ENCODE measurements around the gene AQP5.

DNA sequence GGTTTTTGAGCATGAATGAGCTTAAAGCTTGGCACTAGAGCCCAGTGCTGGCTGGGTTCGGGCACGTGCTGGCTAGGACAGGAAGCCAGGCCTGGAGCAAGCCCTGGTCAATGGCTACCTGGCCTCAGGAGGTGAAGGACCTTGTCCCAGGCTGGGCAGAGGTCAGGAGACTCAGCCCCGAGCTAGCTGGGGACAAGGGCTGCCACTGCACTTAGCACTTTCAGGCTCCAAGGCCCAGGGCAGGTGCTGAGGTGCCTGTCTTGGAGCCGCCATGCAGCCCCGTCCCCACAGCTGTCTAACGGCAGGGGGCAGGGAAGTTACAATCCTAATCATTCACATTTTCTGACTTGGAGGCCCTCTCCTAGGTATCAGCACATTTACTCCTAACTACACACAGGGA is 6.8 kb downstream of the AQP5 start:
- TF ChIP-seq, protein P1, sequence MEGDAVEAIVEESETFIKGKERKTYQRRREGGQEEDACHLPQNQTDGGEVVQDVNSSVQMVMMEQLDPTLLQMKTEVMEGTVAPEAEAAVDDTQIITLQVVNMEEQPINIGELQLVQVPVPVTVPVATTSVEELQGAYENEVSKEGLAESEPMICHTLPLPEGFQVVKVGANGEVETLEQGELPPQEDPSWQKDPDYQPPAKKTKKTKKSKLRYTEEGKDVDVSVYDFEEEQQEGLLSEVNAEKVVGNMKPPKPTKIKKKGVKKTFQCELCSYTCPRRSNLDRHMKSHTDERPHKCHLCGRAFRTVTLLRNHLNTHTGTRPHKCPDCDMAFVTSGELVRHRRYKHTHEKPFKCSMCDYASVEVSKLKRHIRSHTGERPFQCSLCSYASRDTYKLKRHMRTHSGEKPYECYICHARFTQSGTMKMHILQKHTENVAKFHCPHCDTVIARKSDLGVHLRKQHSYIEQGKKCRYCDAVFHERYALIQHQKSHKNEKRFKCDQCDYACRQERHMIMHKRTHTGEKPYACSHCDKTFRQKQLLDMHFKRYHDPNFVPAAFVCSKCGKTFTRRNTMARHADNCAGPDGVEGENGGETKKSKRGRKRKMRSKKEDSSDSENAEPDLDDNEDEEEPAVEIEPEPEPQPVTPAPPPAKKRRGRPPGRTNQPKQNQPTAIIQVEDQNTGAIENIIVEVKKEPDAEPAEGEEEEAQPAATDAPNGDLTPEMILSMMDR (IDR thresholded peaks at IDR 0.05): no peak
- TF ChIP-seq POLR2A (IDR thresholded peaks at IDR 0.05): no peak
